HuH-7.5 (cell line): Measurements from ENCODE around the gene MCOLN1.
A peak's percentile ranks its signal among the peaks of the same experiment; 100 is the strongest.

Experiments
- DNase-seq: peaks from one replicate; pipeline ENCODE4 v3.0.0; 2011; ENCODE audit warnings: low spot score

Gene MCOLN1

GRCh38 chr19:7504684-7505083 lies 17.7 kb upstream of the MCOLN1 start:
- DNase-seq: no peak

- no peak for DNase-seq
Observed at GRCh38 chr19:7505288-7505681, 17.1 kb upstream of the MCOLN1 start.

- no peak for DNase-seq
Observed at GRCh38 chr19:7505682-7506384, 16.6 kb upstream of the MCOLN1 start.

- DNase-seq: no peak
Observed at GRCh38 chr19:7506385-7507328, 15.8 kb upstream of the MCOLN1 start.

GRCh38 chr19:7507884-7508283 lies 14.5 kb upstream of the MCOLN1 start:
- DNase-seq: no peak

- DNase-seq: no peak
Observed at GRCh38 chr19:7509625-7510024, 12.8 kb upstream of the MCOLN1 start.

- DNase-seq: no peak
Observed at GRCh38 chr19:7512400-7512851, 10.0 kb upstream of the MCOLN1 start.

- DNase-seq: no peak
Observed at GRCh38 chr19:7513809-7514642, 8.4 kb upstream of the MCOLN1 start.

GRCh38 chr19:7515110-7515644 lies 7.2 kb upstream of the MCOLN1 start:
- no peak for DNase-seq

GRCh38 chr19:7515645-7516151 lies 6.7 kb upstream of the MCOLN1 start, which contains the start of gene ZNF358:
TSS of gene ZNF358 (plus strand) at chr19:7516103. CDS start at chr19:7519243, 3,140 bp downstream.
- DNase-seq: peak; percentile 98

- DNase-seq: peak; percentile 78
Observed at GRCh38 chr19:7516333-7516732, 6.1 kb upstream of the MCOLN1 start.

- no peak for DNase-seq
Observed at GRCh38 chr19:7516878-7517277, 5.5 kb upstream of the MCOLN1 start.

GRCh38 chr19:7519361-7520130 lies 2.9 kb upstream of the MCOLN1 start:
- DNase-seq: no peak

- DNase-seq: no peak
Observed at GRCh38 chr19:7520131-7521051, 2.0 kb upstream of the MCOLN1 start.

- no peak for DNase-seq
Observed at GRCh38 chr19:7521551-7522071, 813 bp upstream of the MCOLN1 start.

GRCh38 chr19:7522923-7523667 lies 671 bp downstream of the MCOLN1 start:
- peak; percentile 61 for DNase-seq

GRCh38 chr19:7524523-7524922 lies 2.1 kb downstream of the MCOLN1 start:
- no peak for DNase-seq

GRCh38 chr19:7524992-7525739 lies 2.7 kb downstream of the MCOLN1 start:
- DNase-seq: no peak
